BLaER1 (cell line): ENCODE measurements around the gene ARID1B.

Source experiments
- H3K27ac ChIP-seq: shearing (Covaris generic); formaldehyde crosslinking; 2 replicates; pipeline ENCODE4 v1.8.1; 2022
- H3K27me3 ChIP-seq: shearing (Covaris generic); formaldehyde crosslinking; 2 replicates; pipeline ENCODE4 v1.8.1; 2022
- H3K36me3 ChIP-seq: shearing (Covaris generic); formaldehyde crosslinking; 2 replicates; pipeline ENCODE4 v1.8.1; 2022
- H3K4me1 ChIP-seq: shearing (Covaris generic); formaldehyde crosslinking; 2 replicates; pipeline ENCODE4 v1.8.1; 2022
- H3K4me2 ChIP-seq: shearing (Covaris generic); formaldehyde crosslinking; 2 replicates; pipeline ENCODE4 v1.8.1; 2022
- H3K4me3 ChIP-seq: shearing (Covaris generic); formaldehyde crosslinking; 2 replicates; pipeline ENCODE4 v1.8.1; 2022
- H3K9ac ChIP-seq: shearing (Covaris generic); formaldehyde crosslinking; 2 replicates; pipeline ENCODE4 v1.8.1; 2022
- H3K9me3 ChIP-seq: shearing (Covaris generic); formaldehyde crosslinking; 2 replicates; pipeline ENCODE4 v1.8.1; 2022
- H4K20me1 ChIP-seq: shearing (Covaris generic); formaldehyde crosslinking; 2 replicates; pipeline ENCODE4 v1.8.1; 2022
- Cebpa-rat ChIP-seq: shearing (Covaris generic); IDR thresholded peaks from 2 replicates; pipeline ENCODE4 v1.8.1; 2022

Gene ARID1B

DNA sequence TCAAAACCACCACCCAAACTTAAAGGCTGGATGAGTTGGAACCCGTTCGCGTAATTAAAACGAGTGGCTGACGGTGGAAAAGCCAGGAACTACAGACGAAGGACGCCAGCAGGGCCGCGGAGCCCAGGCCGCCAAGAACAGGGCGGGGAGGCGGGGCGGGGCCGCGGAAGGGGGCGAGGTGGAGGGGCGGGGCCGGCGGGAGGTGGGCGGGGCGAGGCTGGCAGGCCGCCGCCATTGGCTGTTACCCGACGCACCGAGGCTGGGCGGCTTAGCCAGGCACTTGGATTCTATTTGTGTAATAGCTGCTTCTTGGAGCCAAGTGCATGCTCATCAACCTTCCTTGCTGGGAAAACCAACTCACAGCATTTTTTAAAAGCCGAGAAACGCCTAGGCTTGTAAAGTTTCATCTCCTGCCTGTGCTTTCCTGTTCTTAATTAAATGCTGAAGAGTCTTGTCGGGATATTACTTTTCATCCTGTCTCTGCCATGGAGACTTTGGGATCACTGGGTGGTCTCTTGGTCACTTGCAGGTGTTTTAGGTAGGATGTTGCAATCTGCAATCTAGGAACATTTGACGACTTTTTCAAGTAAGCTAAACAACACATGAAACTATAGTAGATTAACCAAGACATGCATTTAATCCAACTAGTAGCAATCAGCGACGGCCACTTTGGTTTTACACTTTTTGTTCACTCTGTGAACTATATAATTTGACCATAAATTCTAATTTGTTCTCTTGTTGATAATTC lies 245.0 kb downstream of the ARID1B start:
- Histone ChIP-seq H3K27ac (peak overlapping the region; percentile 98), H3K9ac (peak overlapping the region; percentile 98), H3K4me2 (peak overlapping the region; percentile 89), H3K36me3 (0 out of 2 replicates have a peak, but pooled peaks cover 11% of the 10 kb centered on the region), H3K4me1 (peaks cover 53% of the 10 kb centered on the region), H4K20me1 (peaks cover 80% of the 10 kb centered on the region), H3K9me3 (no peaks in the 10 kb centered on the region; the same call in 1 of the 2 replicates), H3K4me3 (peak overlapping the region; percentile 85), H3K27me3 (no peaks in the 10 kb centered on the region)
- TF ChIP-seq Cebpa-rat = no peak

DNA sequence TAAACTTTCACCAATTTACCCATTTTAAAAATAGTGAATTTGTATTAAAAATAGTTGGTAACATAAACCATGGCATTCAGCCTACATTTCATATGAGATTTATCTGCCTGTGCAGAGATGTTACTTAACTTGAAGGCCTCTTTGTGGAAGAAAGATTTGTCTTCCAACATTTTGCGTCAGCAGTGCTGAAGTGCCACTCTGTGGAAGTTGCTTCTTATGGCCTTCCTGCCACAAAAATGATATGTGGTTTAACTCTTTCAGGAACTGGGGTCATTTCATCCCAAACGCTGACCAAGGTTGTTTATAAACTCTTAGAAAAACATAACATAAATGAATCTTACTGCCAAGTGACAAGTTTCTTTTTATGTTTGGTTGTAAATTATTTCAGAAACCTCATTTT lies 246.8 kb downstream of the ARID1B start:
- Histone ChIP-seq H3K9me3 (no peaks in the 10 kb centered on the region; the same call in 1 of the 2 replicates), H3K36me3 (0 out of 2 replicates have a peak, but pooled peaks cover 11% of the 10 kb centered on the region)
- no peak for TF ChIP-seq Cebpa-rat

DNA sequence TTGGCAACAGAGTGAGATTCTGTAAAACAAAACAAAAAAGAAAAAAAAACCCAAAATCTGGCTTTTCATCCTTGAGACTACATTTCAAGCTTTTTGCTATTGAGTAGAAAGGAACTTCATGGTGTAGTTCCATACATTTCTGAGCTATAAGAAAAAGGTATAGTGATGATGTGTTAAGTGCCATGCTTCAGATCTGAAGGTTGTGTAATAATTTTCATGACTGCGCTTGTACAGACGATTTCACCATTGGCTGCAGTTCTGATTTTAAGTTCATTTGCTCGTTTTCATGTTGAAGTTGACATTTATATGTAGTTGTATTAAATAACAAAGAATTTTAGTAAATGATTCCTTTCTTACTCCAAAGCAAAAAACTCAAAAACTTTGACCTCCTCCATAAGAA lies 247.6 kb downstream of the ARID1B start:
- no peak overlapping the region for H3K9ac ChIP-seq
- H3K9me3 ChIP-seq = no peaks in the 10 kb centered on the region; the same call in none of the 2 replicates
- H3K27me3 ChIP-seq = no peaks in the 10 kb centered on the region
- H3K4me3 ChIP-seq = no peak overlapping the region
- TF ChIP-seq Cebpa-rat = no peak
- H3K4me1 ChIP-seq = peaks cover 30% of the 10 kb centered on the region
- no peak overlapping the region for H3K4me2 ChIP-seq
- no peak overlapping the region for H3K27ac ChIP-seq
- peaks cover 79% of the 10 kb centered on the region for H4K20me1 ChIP-seq
- peaks cover 17% of the 10 kb centered on the region for H3K36me3 ChIP-seq

More for the DNA sequence above, 246.8 kb downstream of the ARID1B start:
- Histone ChIP-seq H3K4me3 (no peak overlapping the region), H3K4me2 (peak overlapping the region; percentile 35), H3K27me3 (no peaks in the 10 kb centered on the region), H3K9ac (no peak overlapping the region), H4K20me1 (peaks cover 79% of the 10 kb centered on the region), H3K27ac (no peak overlapping the region), H3K4me1 (peaks cover 38% of the 10 kb centered on the region)

DNA sequence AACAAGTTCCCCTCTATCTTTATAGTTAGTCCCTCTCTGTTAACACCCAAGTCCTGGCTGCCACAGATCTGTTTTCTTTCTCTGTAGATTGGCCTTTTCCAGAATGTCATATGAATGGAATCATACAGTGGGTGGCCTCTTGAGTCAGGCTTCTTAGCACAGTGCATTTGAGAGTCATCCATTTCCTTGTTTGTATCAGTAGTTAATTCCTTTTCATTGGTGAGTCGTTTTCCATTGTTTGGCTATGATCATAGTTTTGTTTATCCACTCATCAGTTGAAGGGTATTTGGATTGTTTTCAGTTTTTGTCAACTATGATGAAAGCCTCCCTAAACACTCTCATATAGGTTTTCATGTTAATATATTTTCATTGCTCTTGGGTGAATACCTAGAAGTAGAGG lies 248.3 kb downstream of the ARID1B start:
- H3K9me3 ChIP-seq = no peaks in the 10 kb centered on the region; the same call in none of the 2 replicates
- H3K27me3 ChIP-seq = no peaks in the 10 kb centered on the region
- H3K9ac ChIP-seq = no peak overlapping the region
- no peak overlapping the region for H3K27ac ChIP-seq
- peaks cover 22% of the 10 kb centered on the region for H3K36me3 ChIP-seq
- no peak overlapping the region for H3K4me2 ChIP-seq
- H4K20me1 ChIP-seq = peaks cover 80% of the 10 kb centered on the region
- peaks cover 24% of the 10 kb centered on the region for H3K4me1 ChIP-seq
- TF ChIP-seq Cebpa-rat = no peak
- no peak overlapping the region for H3K4me3 ChIP-seq

DNA sequence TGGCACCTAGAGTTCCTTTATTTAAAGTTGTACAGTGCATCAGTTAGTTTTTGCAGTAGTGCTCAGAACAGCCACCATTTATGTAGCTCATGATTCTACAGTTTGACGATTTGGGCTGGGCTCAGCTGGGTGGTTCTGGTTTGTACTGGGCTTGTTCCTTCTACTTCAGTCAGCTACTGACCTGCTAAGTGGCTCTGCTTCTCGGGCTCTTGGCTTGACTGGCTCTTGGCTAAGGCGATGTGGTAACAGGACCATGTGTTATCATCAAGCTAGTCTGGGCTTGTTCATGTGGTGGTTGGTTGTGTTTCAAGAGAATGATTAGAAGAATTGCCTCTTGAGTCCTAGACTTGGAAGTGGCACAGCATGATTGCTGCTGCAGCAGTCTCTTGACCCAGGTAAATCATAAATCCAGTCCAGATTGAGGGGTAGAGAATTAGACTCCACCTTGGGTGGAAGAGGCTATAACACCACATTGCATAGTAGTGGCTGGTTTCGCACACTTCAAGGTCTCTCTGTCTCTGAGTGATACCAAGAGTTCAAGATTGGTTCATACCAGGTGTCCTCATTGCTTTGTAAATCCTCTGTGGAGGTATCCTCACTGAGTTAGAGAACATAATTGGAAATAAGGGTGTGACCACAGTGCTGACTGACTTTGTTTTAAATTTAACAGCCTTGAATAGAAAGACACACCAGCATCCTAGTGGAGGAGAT lies 253.0 kb downstream of the ARID1B start:
- no peaks in the 10 kb centered on the region for H3K27me3 ChIP-seq
- no peak overlapping the region for H3K4me3 ChIP-seq
- H3K9ac ChIP-seq = no peak overlapping the region
- H3K4me2 ChIP-seq = no peak overlapping the region
- H3K27ac ChIP-seq = no peak overlapping the region
- H3K36me3 ChIP-seq = peaks cover 22% of the 10 kb centered on the region
- H3K4me1 ChIP-seq = peaks cover 27% of the 10 kb centered on the region
- H4K20me1 ChIP-seq = peaks cover 96% of the 10 kb centered on the region
- H3K9me3 ChIP-seq = no peaks in the 10 kb centered on the region; the same call in none of the 2 replicates
- no peak for TF ChIP-seq Cebpa-rat

DNA sequence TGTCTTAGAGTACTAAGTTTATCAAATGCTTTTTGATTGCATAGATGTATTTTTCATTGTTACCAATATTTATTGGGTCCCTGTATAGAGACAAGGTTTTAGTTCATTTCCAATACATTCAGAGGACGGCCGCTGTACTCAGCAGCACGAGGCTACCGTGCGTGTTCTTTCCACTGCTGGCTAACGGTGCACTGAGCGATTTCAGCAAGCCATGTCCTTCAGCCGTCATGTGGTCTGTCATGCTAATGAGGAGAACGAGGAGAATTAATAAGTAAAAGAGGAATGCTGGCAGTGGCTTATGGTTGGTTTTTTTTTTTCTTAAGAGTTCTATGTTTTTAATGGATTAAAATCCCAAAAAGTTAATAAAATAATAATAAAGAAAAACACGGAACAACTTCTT lies 253.6 kb downstream of the ARID1B start:
- Histone ChIP-seq H3K36me3 (peaks cover 22% of the 10 kb centered on the region), H3K9me3 (no peaks in the 10 kb centered on the region; the same call in 1 of the 2 replicates), H3K27ac (no peak overlapping the region), H4K20me1 (peaks cover 96% of the 10 kb centered on the region), H3K27me3 (no peaks in the 10 kb centered on the region), H3K4me2 (no peak overlapping the region), H3K4me1 (peaks cover 27% of the 10 kb centered on the region), H3K4me3 (no peak overlapping the region), H3K9ac (no peak overlapping the region)
- no peak for TF ChIP-seq Cebpa-rat

DNA sequence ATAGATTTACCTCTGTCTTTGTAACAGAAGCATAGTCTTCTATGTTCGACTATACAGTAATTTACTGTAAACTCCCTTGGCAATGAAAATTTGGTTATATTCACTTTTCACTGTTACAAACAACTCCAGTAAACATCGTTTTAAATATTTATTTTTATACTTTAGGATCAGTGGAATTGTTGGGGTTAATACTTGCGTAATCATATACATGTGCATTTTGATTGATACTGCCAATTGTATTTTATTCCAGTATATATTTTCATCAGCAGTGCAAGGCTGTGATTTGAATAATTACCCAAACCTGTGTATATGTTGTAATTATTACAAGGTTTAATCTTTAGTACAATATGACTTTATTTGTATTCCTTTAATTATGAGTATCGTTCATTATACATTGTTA lies 255.7 kb downstream of the ARID1B start:
- Histone ChIP-seq H3K36me3 (peaks cover 27% of the 10 kb centered on the region), H3K4me3 (peak overlapping the region; percentile 62; the same call in 1 of the 2 replicates), H3K4me1 (peaks cover 27% of the 10 kb centered on the region), H3K27ac (no peak overlapping the region), H3K4me2 (peak overlapping the region; percentile 90), H3K9ac (no peak overlapping the region), H4K20me1 (peaks cover 93% of the 10 kb centered on the region), H3K9me3 (no peaks in the 10 kb centered on the region; the same call in 1 of the 2 replicates), H3K27me3 (no peaks in the 10 kb centered on the region)
- TF ChIP-seq Cebpa-rat = no peak

DNA sequence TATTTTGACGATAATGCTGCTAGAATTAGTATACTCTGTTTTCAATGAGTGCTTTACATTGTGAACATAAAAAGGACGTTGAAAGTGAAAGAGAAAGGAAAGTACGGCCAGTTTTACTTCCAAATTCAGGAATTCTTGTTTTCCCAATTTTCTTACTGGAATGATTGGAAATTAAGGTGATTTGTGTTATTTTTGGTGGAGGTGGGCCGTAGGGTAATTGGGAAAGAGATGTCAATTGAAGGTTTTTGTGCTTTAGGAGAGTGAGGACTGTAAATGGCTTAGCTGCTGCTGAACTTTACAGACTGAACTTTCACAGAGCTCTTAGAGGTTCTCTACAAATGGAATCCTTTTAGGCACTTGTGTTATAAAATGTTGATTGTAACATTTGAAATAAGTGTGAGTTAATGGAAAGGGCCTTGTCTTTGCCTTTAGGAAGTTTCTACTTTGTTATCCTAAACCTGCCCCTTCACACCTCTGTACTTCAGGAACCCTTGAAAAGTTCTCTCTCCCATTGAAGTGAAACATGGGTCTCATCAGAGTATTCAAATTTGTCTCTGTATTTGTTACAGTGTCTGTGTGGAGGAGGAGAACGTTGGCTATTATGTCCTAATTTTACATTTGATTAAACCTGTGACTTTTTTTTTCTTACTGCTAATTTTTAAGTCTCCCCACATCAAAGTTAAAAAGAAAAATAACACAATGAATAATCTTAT lies 256.4 kb downstream of the ARID1B start:
- H3K4me1 ChIP-seq = peaks cover 27% of the 10 kb centered on the region
- peak overlapping the region; percentile 69 for H3K9ac ChIP-seq
- H3K4me2 ChIP-seq = peak overlapping the region; percentile 90
- TF ChIP-seq Cebpa-rat = no peak
- peak overlapping the region; percentile 62 for H3K4me3 ChIP-seq
- peaks cover 88% of the 10 kb centered on the region for H4K20me1 ChIP-seq
- H3K27me3 ChIP-seq = no peaks in the 10 kb centered on the region
- H3K27ac ChIP-seq = peak overlapping the region; percentile 47
- H3K36me3 ChIP-seq = peaks cover 31% of the 10 kb centered on the region
- H3K9me3 ChIP-seq = peaks cover under 1% of the 10 kb centered on the region

DNA sequence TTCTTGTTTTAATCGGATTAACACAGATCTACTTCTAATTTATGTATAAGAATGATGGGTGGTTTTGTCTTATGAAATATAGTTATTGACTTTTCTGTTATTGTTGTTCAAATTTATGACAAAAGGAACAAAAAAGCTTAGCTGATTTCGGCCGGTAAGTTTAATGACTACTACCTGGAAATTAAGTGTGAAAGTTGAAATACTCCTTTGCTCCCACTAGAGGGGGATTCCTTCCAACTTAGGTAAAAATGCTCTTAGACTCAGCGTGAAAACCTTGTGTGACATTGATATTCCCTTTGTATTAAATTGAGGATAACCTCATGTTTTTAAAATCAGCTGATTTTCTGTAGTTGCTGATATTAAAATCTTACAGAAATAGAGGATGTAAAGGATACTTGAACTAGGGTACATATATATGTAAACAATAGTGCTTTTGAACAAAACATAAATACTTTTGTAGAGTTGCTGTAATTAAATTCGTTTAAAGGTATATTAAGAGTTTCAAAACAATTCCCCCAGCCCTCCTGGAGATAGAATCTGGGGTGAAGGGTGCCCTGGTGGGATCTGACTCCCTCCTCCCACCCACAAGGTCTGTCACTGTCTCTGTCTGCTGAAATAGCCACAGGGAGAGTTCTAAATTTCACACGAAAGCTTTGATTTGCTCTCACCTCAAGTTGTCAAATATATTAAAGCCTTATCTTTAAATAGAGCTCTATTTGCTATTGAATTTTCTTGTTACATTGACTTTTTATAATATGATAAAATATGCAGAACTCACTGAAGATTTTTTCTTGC lies 257.5 kb downstream of the ARID1B start:
- H3K27me3 ChIP-seq = no peaks in the 10 kb centered on the region
- no peak overlapping the region for H3K9ac ChIP-seq
- no peak overlapping the region for H3K27ac ChIP-seq
- no peak for TF ChIP-seq Cebpa-rat
- H3K4me3 ChIP-seq = no peak overlapping the region
- H3K9me3 ChIP-seq = peaks cover 6% of the 10 kb centered on the region
- H3K4me2 ChIP-seq = peak overlapping the region; percentile 19; the same call in 1 of the 2 replicates
- H3K4me1 ChIP-seq = peaks cover 27% of the 10 kb centered on the region
- peaks cover 77% of the 10 kb centered on the region for H4K20me1 ChIP-seq
- H3K36me3 ChIP-seq = peaks cover 31% of the 10 kb centered on the region
